ENCODE data around the gene PFKFB2. TPM values are rescaled to one million over a fixed set of nuclear protein-coding genes. Genes with fewer than 3 reads are reported as not detected.

The PFKFB2 gene
- total and polyA plus RNA-seq, 4 experiments from 2014 or later: 0.40 to 1.9 (median 1.1) TPM

GRCh38 chr1:207019161-207019560 lies 33.9 kb upstream of the PFKFB2 start:
- H3K27ac Mint-ChIP-seq: no peak overlapping the region
- CTCF ChIA-PET (ENCODE audit: partially characterized antibody): interaction anchor here (1.1 kb wide), 1 partner anchor 14 kb away, joined by 3 read pairs; no protein-coding TSS in a partner anchor
- no peaks in the 10 kb centered on the region for H3K9me3 ChIP-seq (ENCODE audit: control insufficient read depth in 1 of 2, low read length in 2 of 2)

GRCh38 chr1:207019661-207020060 lies 33.4 kb upstream of the PFKFB2 start:
- intact Hi-C loops (cut with micrococcal nuclease): no loop called here
- Histone ChIP-seq H3K27ac (ENCODE audit: low read depth, low read length) (no peak overlapping the region), H3K9me3 (ENCODE audit: control insufficient read depth in 1 of 2, low read length in 2 of 2) (no peaks in the 10 kb centered on the region), H3K36me3 (ENCODE audit: insufficient read depth, low read length) (no peaks in the 10 kb centered on the region), H3K4me1 (ENCODE audit: insufficient read depth, low read length) (peaks cover 5% of the 10 kb centered on the region), H3K4me3 (ENCODE audit: low read length in 2 of 2) (no peak overlapping the region), H3K27me3 (ENCODE audit: insufficient read depth, low read length) (no peaks in the 10 kb centered on the region)
- no peaks in the 10 kb centered on the region for H3K36me3 Mint-ChIP-seq
- peaks cover 20 to 33% of the 10 kb centered on the region in 2 donors for H3K27me3 Mint-ChIP-seq
- CTCF ChIA-PET (ENCODE audit: partially characterized antibody): no interaction called here
- H3K4me3 Mint-ChIP-seq: no peak overlapping the region
- POLR2A ChIA-PET (ENCODE audit: partially characterized antibody): no interaction called here
- H3K27ac Mint-ChIP-seq: no peak overlapping the region
- no peaks in the 10 kb centered on the region for H3K9me3 Mint-ChIP-seq
- no peaks in the 10 kb centered on the region for H3K4me1 Mint-ChIP-seq
- DNase-seq: no peak

More at GRCh38 chr1:207019161-207019560, 33.9 kb upstream of the PFKFB2 start:
- Mint-ChIP-seq H3K9me3 (no peaks in the 10 kb centered on the region), H3K36me3 (no peaks in the 10 kb centered on the region), H3K4me3 (no peak overlapping the region), H3K4me1 (no peaks in the 10 kb centered on the region), H3K27me3 (peaks cover 18 to 35% of the 10 kb centered on the region in 2 donors)
- H3K4me3 ChIP-seq (ENCODE audit: low read length in 2 of 2): no peak overlapping the region
- H3K36me3 ChIP-seq (ENCODE audit: insufficient read depth, low read length): no peaks in the 10 kb centered on the region
- H3K4me1 ChIP-seq (ENCODE audit: insufficient read depth, low read length): peaks cover 5% of the 10 kb centered on the region
- no peak overlapping the region for H3K27ac ChIP-seq (ENCODE audit: low read depth, low read length)
- POLR2A ChIA-PET (ENCODE audit: partially characterized antibody): interaction anchor here (0.5 kb wide), 1 partner anchor 559 kb away, joined by 3 read pairs; no protein-coding TSS in a partner anchor
- no peaks in the 10 kb centered on the region for H3K27me3 ChIP-seq (ENCODE audit: insufficient read depth, low read length)
- intact Hi-C loops (cut with micrococcal nuclease): no loop called here
- no peak for DNase-seq

GRCh38 chr1:207020065-207020708 lies 32.9 kb upstream of the PFKFB2 start:
- H3K27me3 ChIP-seq (ENCODE audit: insufficient read depth, low read length): no peaks in the 10 kb centered on the region
- Mint-ChIP-seq H3K27ac (no peak overlapping the region), H3K4me1 (no peaks in the 10 kb centered on the region), H3K36me3 (no peaks in the 10 kb centered on the region), H3K9me3 (no peaks in the 10 kb centered on the region), H3K4me3 (no peak overlapping the region), H3K27me3 (peaks cover 22 to 35% of the 10 kb centered on the region in 2 donors)
- H3K4me1 ChIP-seq (ENCODE audit: insufficient read depth, low read length): peaks cover 5% of the 10 kb centered on the region
- intact Hi-C loops (cut with micrococcal nuclease): no loop called here
- DNase-seq: no peak
- no peak overlapping the region for H3K27ac ChIP-seq (ENCODE audit: low read depth, low read length)
- no peak overlapping the region for H3K4me3 ChIP-seq (ENCODE audit: low read length in 2 of 2)
- H3K9me3 ChIP-seq (ENCODE audit: control insufficient read depth in 1 of 2, low read length in 2 of 2): no peaks in the 10 kb centered on the region
- CTCF ChIA-PET (ENCODE audit: partially characterized antibody): no interaction called here
- H3K36me3 ChIP-seq (ENCODE audit: insufficient read depth, low read length): no peaks in the 10 kb centered on the region
- POLR2A ChIA-PET (ENCODE audit: partially characterized antibody): no interaction called here

GRCh38 chr1:207020709-207021107 lies 32.4 kb upstream of the PFKFB2 start:
- H3K27me3 Mint-ChIP-seq: peaks cover 23 to 35% of the 10 kb centered on the region in 2 donors
- no peaks in the 10 kb centered on the region for H3K4me1 Mint-ChIP-seq

GRCh38 chr1:207021139-207021861 lies 31.8 kb upstream of the PFKFB2 start:
- no peaks in the 10 kb centered on the region for H3K36me3 ChIP-seq (ENCODE audit: insufficient read depth, low read length)
- POLR2A ChIA-PET (ENCODE audit: partially characterized antibody): no interaction called here
- no peak overlapping the region for H3K27ac ChIP-seq (ENCODE audit: low read depth, low read length)
- Mint-ChIP-seq H3K9me3 (no peaks in the 10 kb centered on the region), H3K4me1 (no peaks in the 10 kb centered on the region), H3K27me3 (peaks cover 20 to 34% of the 10 kb centered on the region in 2 donors), H3K36me3 (no peaks in the 10 kb centered on the region), H3K4me3 (no peak overlapping the region), H3K27ac (no peak overlapping the region)
- H3K4me1 ChIP-seq (ENCODE audit: insufficient read depth, low read length): peaks cover 5% of the 10 kb centered on the region
- CTCF ChIA-PET (ENCODE audit: partially characterized antibody): no interaction called here
- intact Hi-C loops (cut with micrococcal nuclease): no loop called here
- no peaks in the 10 kb centered on the region for H3K9me3 ChIP-seq (ENCODE audit: control insufficient read depth in 1 of 2, low read length in 2 of 2)
- no peaks in the 10 kb centered on the region for H3K27me3 ChIP-seq (ENCODE audit: insufficient read depth, low read length)
- DNase-seq: no peak
- H3K4me3 ChIP-seq (ENCODE audit: low read length in 2 of 2): no peak overlapping the region

More at GRCh38 chr1:207020709-207021107, 32.4 kb upstream of the PFKFB2 start:
- Mint-ChIP-seq H3K9me3 (no peaks in the 10 kb centered on the region), H3K4me3 (no peak overlapping the region), H3K36me3 (no peaks in the 10 kb centered on the region), H3K27ac (no peak overlapping the region)
- Histone ChIP-seq H3K27me3 (ENCODE audit: insufficient read depth, low read length) (no peaks in the 10 kb centered on the region), H3K36me3 (ENCODE audit: insufficient read depth, low read length) (no peaks in the 10 kb centered on the region), H3K27ac (ENCODE audit: low read depth, low read length) (no peak overlapping the region), H3K4me1 (ENCODE audit: insufficient read depth, low read length) (peaks cover 5% of the 10 kb centered on the region), H3K4me3 (ENCODE audit: low read length in 2 of 2) (no peak overlapping the region), H3K9me3 (ENCODE audit: control insufficient read depth in 1 of 2, low read length in 2 of 2) (no peaks in the 10 kb centered on the region)
- intact Hi-C loops (cut with micrococcal nuclease): no loop called here
- CTCF ChIA-PET (ENCODE audit: partially characterized antibody): no interaction called here
- no peak for DNase-seq
- POLR2A ChIA-PET (ENCODE audit: partially characterized antibody): no interaction called here

GRCh38 chr1:207021876-207022596 lies 31.0 kb upstream of the PFKFB2 start:
- intact Hi-C loops (cut with micrococcal nuclease): no loop called here
- H3K4me1 Mint-ChIP-seq: no peaks in the 10 kb centered on the region
- H3K27ac Mint-ChIP-seq: no peak overlapping the region
- peaks cover 5% of the 10 kb centered on the region for H3K4me1 ChIP-seq (ENCODE audit: insufficient read depth, low read length)
- no peaks in the 10 kb centered on the region for H3K36me3 Mint-ChIP-seq
- ChIA-PET POLR2A (ENCODE audit: partially characterized antibody) (no interaction called here), CTCF (ENCODE audit: partially characterized antibody) (no interaction called here)
- H3K4me3 Mint-ChIP-seq: no peak overlapping the region
- H3K9me3 ChIP-seq (ENCODE audit: control insufficient read depth in 1 of 2, low read length in 2 of 2): no peaks in the 10 kb centered on the region
- H3K4me3 ChIP-seq (ENCODE audit: low read length in 2 of 2): no peak overlapping the region
- no peaks in the 10 kb centered on the region for H3K27me3 ChIP-seq (ENCODE audit: insufficient read depth, low read length)
- no peak overlapping the region for H3K27ac ChIP-seq (ENCODE audit: low read depth, low read length)
- peaks cover 22 to 38% of the 10 kb centered on the region in 2 donors for H3K27me3 Mint-ChIP-seq
- DNase-seq: no peak
- no peaks in the 10 kb centered on the region for H3K9me3 Mint-ChIP-seq
- H3K36me3 ChIP-seq (ENCODE audit: insufficient read depth, low read length): no peaks in the 10 kb centered on the region

GRCh38 chr1:207022996-207023679 lies 29.9 kb upstream of the PFKFB2 start:
- POLR2A ChIA-PET (ENCODE audit: partially characterized antibody): no interaction called here
- H3K27ac Mint-ChIP-seq: no peak overlapping the region

More at GRCh38 chr1:207022996-207023679, 29.9 kb upstream of the PFKFB2 start:
- Histone ChIP-seq H3K27me3 (ENCODE audit: insufficient read depth, low read length) (peaks cover 6% of the 10 kb centered on the region), H3K9me3 (ENCODE audit: control insufficient read depth in 1 of 2, low read length in 2 of 2) (no peaks in the 10 kb centered on the region), H3K4me3 (ENCODE audit: low read length in 2 of 2) (no peak overlapping the region), H3K27ac (ENCODE audit: low read depth, low read length) (no peak overlapping the region), H3K4me1 (ENCODE audit: insufficient read depth, low read length) (peaks cover 5% of the 10 kb centered on the region), H3K36me3 (ENCODE audit: insufficient read depth, low read length) (no peaks in the 10 kb centered on the region)
- CTCF ChIA-PET (ENCODE audit: partially characterized antibody): no interaction called here
- DNase-seq: no peak
- Mint-ChIP-seq H3K36me3 (no peaks in the 10 kb centered on the region), H3K4me1 (no peaks in the 10 kb centered on the region), H3K9me3 (no peaks in the 10 kb centered on the region), H3K4me3 (no peak overlapping the region), H3K27me3 (peaks cover 23 to 40% of the 10 kb centered on the region in 2 donors)
- intact Hi-C loops (cut with micrococcal nuclease): no loop called here
